Heart left ventricle (tissue), 16 donors: Measurements from ENCODE around the gene FOCAD. TPM values are rescaled to one million over a fixed set of nuclear protein-coding genes. Genes with fewer than 3 reads are reported as not detected.

Source experiments
- ATAC-seq, 4 donors: fragments of 200-7000 bp; cut with Tn5 transposase; one replicate each; pipeline ENCODE4 v1.9.1; 2020 to 2022; ENCODE audit warnings: moderate library complexity in 4 of 4, mild to moderate bottlenecking in 3 of 4, moderate number of reproducible peaks in 1 of 4
- DNase-seq, 5 donors: peaks; one replicate each; pipeline ENCODE4 v3.0.0-alpha.2; 2020
- H3K27ac ChIP-seq, 12 donors: fragments of 200-600 bp; sonication (generic) in 4 of 12; one replicate each; pipeline versions ENCODE4 v1.5.0 to v1.8.0; 2016 to 2022; ENCODE audit warnings: mild to moderate bottlenecking in 2 of 12
- H3K27me3 ChIP-seq, 9 donors: fragments of 200-600 bp; sonication (generic) in 2 of 9; one replicate each; pipeline versions ENCODE4 v1.5.1 to v1.8.0; 2016 to 2022; ENCODE audit warnings: mild to moderate bottlenecking in 3 of 9
- H3K36me3 ChIP-seq, 9 donors: fragments of 200-600 bp; sonication (generic) in 2 of 9; one replicate each; pipeline versions ENCODE4 v1.5.0 to v1.8.0; 2018 to 2022; ENCODE audit warnings: mild to moderate bottlenecking in 2 of 9
- H3K4me1 ChIP-seq, 12 donors: fragments of 200-600 bp; sonication (generic) in 4 of 12; one replicate each; pipeline versions ENCODE4 v1.5.0 to v1.8.0; 2016 to 2022; ENCODE audit warnings: mild to moderate bottlenecking in 3 of 12
- H3K4me3 ChIP-seq, 12 donors: fragments of 200-600 bp; sonication (generic) in 4 of 12; one replicate each; pipeline versions ENCODE4 v1.5.0 to v1.8.0; 2017 to 2022; ENCODE audit warnings: mild to moderate bottlenecking in 9 of 12, moderate library complexity in 4 of 12
- H3K9me3 ChIP-seq, 12 donors: fragments of 200-600 bp; sonication (generic) in 4 of 12; one replicate each; pipeline versions ENCODE4 v1.5.0 to v1.8.0; 2016 to 2022; ENCODE audit warnings: mild to moderate bottlenecking in 1 of 12
- POLR2A ChIP-seq, 2 donors: fragments of 450-650 bp; IDR thresholded peaks; one replicate each; pipeline ENCODE4 v1.6.1; 2017; ENCODE audit warnings: antibody characterized with exemption in 2 of 2, mild to moderate bottlenecking in 2 of 2, moderate library complexity in 2 of 2
- WGBS, 4 donors: extraction: QIAGEN DNeasy Blood & Tissue Kit in 2 of 4; methylation state at CpG; one replicate each; pipeline versions ENCODE4 v1.1.5 to v1.1.7; 2013 to 2018; 5-methylcytosine and 5-hydroxymethylcytosine counted together
- intact Hi-C, 10 donors: fragments of 100-400 bp; cut with DNase I; formaldehyde crosslinking; loops; one replicate each; pipeline versions ENCODE4 v1.11.1 to v1.14.2; 2022
- polyA plus RNA-seq, 2 donors: library from polyadenylated mRNA; stranded (reverse); fragments of 200-250 nt; gene quantifications; one replicate each; pipeline ENCODE4 v1.2.3, GENCODE V29; 2013
- total RNA-seq, 9 donors: library from RNA; depleted of rRNA in 2 of 9; stranded (reverse); fragments of >200 nt in 2 of 9; fragmentation: NEBNext Ultra II Directional in 3 of 9; extraction: Animal tissue kit (Norgen Biotek cat#: 25700) in 3 of 9; gene quantifications; one replicate each; pipeline versions ENCODE4 v1.1.0 to v1.2.4, GENCODE V29; 2016 to 2023
- TF ChIP-seq, protein P1 (sequence below), 12 donors: fragments of 200-600 bp; sonication (generic) in 4 of 12; IDR thresholded peaks; one replicate each; pipeline versions ENCODE4 v1.5.0 to v1.8.0; 2018 to 2022; ENCODE audit warnings: antibody characterized with exemption in 12 of 12, mild to moderate bottlenecking in 5 of 12
- donor health status: ischemic (EF 13 %, LVEDD 7.1; RV severe dilation, severe dysfunction).
- donor health status: healthy with polysubstance abuse.
- donor health status: DM: no; HTN: yes; CAD: no.
- donor health status: DM: no; HTN: no; CAD: no.
- donor health status: ischemic (EF 25% LVEDD 6.9; RV normal size, moderate dysfunction).
- donor health status: ischemic (EF 25% LVEDD 5.7; RV mildly dilated, moderate dysfunction).
- donor health status: healthy.
- donor health status: DM: yes; HTN: yes; CAD: no.
- donor health status: ischemic (EF 35%, LVEDD 5.7; RV mildly dilated, moderate dysfunction).
- donor health status: nonischemic (EF 11% LVEDD 7.7; RV severe dilation, severe dysfunction).
- donor health status: DM: yes; HTN: yes; CAD: no.
- donor health status: PGD.
- donor health status: ischemic (EF 29% LVEDD 5.4; RV normal size, mild dysfunction).
- donor health status: nonischemic (EF 23%, LVEDD 6.1; RV moderate dilation, normal function).

Gene FOCAD
- total and polyA plus RNA-seq, 11 donors, result 8.6 to 39.5 (median 28.3) TPM

DNA sequence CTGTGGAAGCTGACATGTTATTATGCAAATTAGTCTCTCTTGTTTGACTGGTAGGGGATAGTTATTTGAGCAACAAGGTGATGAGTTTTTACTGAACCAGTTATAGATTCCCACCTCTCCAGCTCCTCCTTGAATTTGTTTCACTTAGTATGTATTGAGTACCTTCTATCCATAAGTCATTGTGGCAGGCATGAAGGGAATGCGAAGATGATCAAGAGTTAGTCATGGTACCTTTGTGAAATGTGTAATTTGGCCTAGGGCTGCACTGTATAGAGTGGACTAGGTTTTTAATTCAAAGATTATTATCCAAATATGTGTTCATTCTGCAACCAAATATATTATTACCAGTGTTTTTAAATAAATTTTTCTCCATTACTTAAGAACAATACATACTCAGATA is 237.3 kb downstream of the FOCAD start:
- peaks cover 0 to 32% (median 13%) of the 10 kb centered on the region in 9 donors for H3K36me3 ChIP-seq
- H3K27ac ChIP-seq, result no peak overlapping the region
- no peaks in the 10 kb centered on the region for H3K27me3 ChIP-seq
- peaks cover 0 to 3% (median 0%) of the 10 kb centered on the region in 12 donors for H3K9me3 ChIP-seq
- H3K4me3 ChIP-seq, result no peak overlapping the region
- intact Hi-C loops, result no loop called here
- DNase-seq (no peak), ATAC-seq (no peak)
- no peaks in the 10 kb centered on the region for H3K4me1 ChIP-seq
- TF ChIP-seq, protein P1, sequence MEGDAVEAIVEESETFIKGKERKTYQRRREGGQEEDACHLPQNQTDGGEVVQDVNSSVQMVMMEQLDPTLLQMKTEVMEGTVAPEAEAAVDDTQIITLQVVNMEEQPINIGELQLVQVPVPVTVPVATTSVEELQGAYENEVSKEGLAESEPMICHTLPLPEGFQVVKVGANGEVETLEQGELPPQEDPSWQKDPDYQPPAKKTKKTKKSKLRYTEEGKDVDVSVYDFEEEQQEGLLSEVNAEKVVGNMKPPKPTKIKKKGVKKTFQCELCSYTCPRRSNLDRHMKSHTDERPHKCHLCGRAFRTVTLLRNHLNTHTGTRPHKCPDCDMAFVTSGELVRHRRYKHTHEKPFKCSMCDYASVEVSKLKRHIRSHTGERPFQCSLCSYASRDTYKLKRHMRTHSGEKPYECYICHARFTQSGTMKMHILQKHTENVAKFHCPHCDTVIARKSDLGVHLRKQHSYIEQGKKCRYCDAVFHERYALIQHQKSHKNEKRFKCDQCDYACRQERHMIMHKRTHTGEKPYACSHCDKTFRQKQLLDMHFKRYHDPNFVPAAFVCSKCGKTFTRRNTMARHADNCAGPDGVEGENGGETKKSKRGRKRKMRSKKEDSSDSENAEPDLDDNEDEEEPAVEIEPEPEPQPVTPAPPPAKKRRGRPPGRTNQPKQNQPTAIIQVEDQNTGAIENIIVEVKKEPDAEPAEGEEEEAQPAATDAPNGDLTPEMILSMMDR (IDR thresholded peaks at IDR 0.05), result no peak
- no peak for TF ChIP-seq POLR2A (IDR thresholded peaks at IDR 0.05)
- 55 to 100% (median 97%) methylated on average over 1 of the region's 1 CpG for WGBS, 4 donors

DNA sequence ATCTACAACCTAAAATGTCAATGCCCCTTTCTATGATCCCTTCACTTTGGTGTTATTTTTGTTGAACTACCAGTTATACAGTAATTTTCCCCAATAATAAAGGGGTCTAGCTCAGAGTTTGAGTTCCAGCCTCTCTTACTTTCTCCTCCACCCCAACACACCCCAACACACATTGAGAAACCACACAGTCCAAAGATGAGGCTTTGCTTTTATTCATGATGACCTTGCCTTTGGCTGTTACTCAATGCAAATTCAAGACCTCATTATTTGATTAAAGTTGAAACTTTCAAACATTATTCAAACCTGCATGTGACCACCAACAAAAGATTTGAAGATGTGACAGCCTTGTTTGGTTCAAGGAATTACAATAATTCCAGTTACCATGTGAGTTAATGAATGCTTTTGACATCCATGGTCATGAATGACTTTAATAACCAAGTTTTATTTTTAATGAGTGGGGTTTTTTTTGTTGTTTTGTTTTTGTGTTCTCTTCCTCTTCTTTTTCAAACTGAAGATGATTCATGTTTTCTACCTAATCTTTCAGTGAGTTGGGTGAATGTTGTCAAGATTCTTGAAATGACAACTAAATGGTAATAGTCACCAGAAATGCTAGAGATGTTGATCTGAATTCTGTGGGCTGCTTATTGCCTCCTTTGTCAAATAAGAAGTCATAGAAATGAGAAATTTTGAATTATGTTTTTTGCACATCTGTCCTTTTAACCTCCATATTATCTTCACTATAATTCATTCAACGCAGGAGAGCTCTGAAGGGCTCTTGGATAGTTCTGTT is 241.4 kb downstream of the FOCAD start:
- TF ChIP-seq, protein P1 (IDR thresholded peaks at IDR 0.05), result no peak
- intact Hi-C loops, result no loop called here

DNA sequence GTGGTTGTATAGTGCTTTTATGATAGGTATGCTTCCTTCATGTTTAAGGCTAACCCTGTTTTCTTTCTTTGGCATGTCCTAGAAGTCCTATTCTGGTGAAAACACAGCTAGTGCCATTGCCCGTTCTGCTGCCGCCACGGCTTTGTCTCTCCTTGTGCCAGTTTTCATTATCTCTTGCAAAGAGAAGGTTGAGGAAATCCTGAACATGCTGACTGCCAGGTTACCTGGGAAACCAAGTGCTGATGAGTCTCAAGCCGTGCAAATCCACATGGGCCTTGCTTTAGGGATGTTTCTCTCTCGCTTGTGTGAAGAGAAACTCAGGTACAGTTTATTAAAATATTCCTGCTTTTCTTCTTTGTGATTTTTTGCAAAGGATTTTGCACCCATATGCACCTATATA is 245.2 kb downstream of the FOCAD start:
- Histone ChIP-seq H3K27me3 (no peaks in the 10 kb centered on the region), H3K9me3 (no peaks in the 10 kb centered on the region), H3K27ac (no peak overlapping the region), H3K36me3 (peaks cover 0 to 26% (median 5%) of the 10 kb centered on the region in 9 donors), H3K4me3 (no peak overlapping the region), H3K4me1 (peaks cover 0 to 14% (median 6%) of the 10 kb centered on the region in 12 donors)
- WGBS, 4 donors, result 33 to 52% (median 41%) methylated on average over 5 of the region's 5 CpGs
- TF ChIP-seq POLR2A (IDR thresholded peaks at IDR 0.05), result no peak
- TF ChIP-seq, protein P1 (IDR thresholded peaks at IDR 0.05), result no peak
- DNase-seq (no peak), ATAC-seq (no peak)
- intact Hi-C loops, result no loop called here

More for the DNA sequence above, 241.4 kb downstream of the FOCAD start:
- peaks cover 0 to 20% (median 0%) of the 10 kb centered on the region in 9 donors for H3K36me3 ChIP-seq
- no peak overlapping the region for H3K4me3 ChIP-seq
- H3K27ac ChIP-seq, result no peak overlapping the region
- WGBS, 4 donors, result 94 to 100% (median 98%) methylated on average over 1 of the region's 1 CpG
- no peaks in the 10 kb centered on the region for H3K27me3 ChIP-seq
- peaks cover 0 to 14% (median 6%) of the 10 kb centered on the region in 12 donors for H3K4me1 ChIP-seq
- no peak for ATAC-seq
- no peak for DNase-seq
- H3K9me3 ChIP-seq, result no peaks in the 10 kb centered on the region

DNA sequence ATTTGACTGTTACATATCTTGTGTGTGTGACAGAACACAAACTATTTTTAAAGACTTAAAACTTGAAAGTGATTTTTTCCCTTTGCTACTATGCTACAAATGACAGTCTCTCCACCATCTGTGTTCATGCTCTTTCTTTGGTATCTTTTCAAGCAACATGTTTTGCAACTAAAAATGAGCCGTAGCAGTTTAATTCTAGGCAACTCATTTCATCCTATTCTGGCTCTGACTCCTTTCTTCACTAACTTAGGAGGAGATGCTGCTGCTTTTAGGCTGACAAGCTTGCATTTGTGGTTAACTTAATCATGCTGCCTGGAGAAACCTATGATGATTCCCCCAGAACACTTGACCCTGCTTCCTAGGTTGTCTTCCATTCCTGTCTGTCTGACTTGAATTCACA is 246.8 kb downstream of the FOCAD start:
- 81 to 93% (median 88%) methylated on average over 1 of the region's 1 CpG for WGBS, 4 donors
- TF ChIP-seq, protein P1 (IDR thresholded peaks at IDR 0.05), result no peak
- Histone ChIP-seq H3K27ac (no peak overlapping the region), H3K9me3 (no peaks in the 10 kb centered on the region), H3K4me3 (no peak overlapping the region), H3K36me3 (peaks cover 0 to 33% (median 5%) of the 10 kb centered on the region in 9 donors), H3K27me3 (no peaks in the 10 kb centered on the region), H3K4me1 (peaks cover 0 to 14% (median 6%) of the 10 kb centered on the region in 12 donors)
- ATAC-seq (no peak), DNase-seq (no peak)
- intact Hi-C loops, result no loop called here
